HepG2 (cell line): ENCODE results near the gene TLE2. TPM values are rescaled to one million over a fixed set of nuclear protein-coding genes. Genes with fewer than 3 reads are reported as not detected.

Source experiments
- ATAC-seq: fragments of 200-7000 bp; cut with Tn5 transposase; 3 replicates; pipeline ENCODE4 v1.9.1; 2020; ENCODE audit warnings: mild to moderate bottlenecking, moderate library complexity
- BruUV-seq: library from RNA; stranded (reverse); fragments of 400-500 nt; replicated peaks from 2 replicates; lab custom pipeline; 2021; lab: Mats Ljungman, UMichigan
- CTCF ChIA-PET: fragments of 300-600 bp; formaldehyde crosslinking; extraction: SDS; loops from one replicate; lab custom pipeline; 2021; ENCODE audit warnings: low total read pairs, inconsistent platforms, low intra/inter-chr PET ratio; lab: Yijun Ruan, JAX
- POLR2A ChIA-PET: fragments of 350-600 bp; sonication (Branson Sonifier 250); formaldehyde crosslinking; loops from one replicate; lab custom pipeline; 2020; ENCODE audit warnings: antibody characterized with exemption, inconsistent platforms; lab: Yijun Ruan, JAX
- DNase-seq: peaks from one replicate; pipeline ENCODE4 v3.0.0-alpha.2; 2015; ENCODE audit warnings: low spot score
- FAIRE-seq: peaks from 3 replicates; lab custom pipeline; 2011; peaks lifted over from hg19 to GRCh38; lab: Jason Lieb, UNC
- H2AFZ ChIP-seq: one replicate; pipeline ENCODE4 v1.6.1; 2011; ENCODE audit warnings: low read length, inconsistent platforms
- H3K27ac ChIP-seq: fragments of 300-600 bp; 3 replicates; pipeline ENCODE4 v1.8.0; 2011; ENCODE audit warnings: mixed run types, mild to moderate bottlenecking, mixed read lengths, low read length, inconsistent platforms; ENCODE audit not compliant: insufficient read depth; ENCODE audit errors: extremely low read length
- H3K27me3 ChIP-seq, 2 experiments: fragments of 200-600 bp in 1 of 2; 2 replicates in 1 of 2; 3 replicates in 1 of 2; pipeline versions ENCODE4 v1.6.0 to v1.8.0; 2011; ENCODE audit warnings: low read length in 2 of 2, mild to moderate bottlenecking in 2 of 2, moderate library complexity in 2 of 2, inconsistent platforms in 1 of 2; ENCODE audit not compliant: insufficient read depth in 2 of 2, control insufficient read depth in 1 of 2
- H3K36me3 ChIP-seq, 2 experiments: fragments of 200-600 bp in 1 of 2; replicated peaks in 1 of 2; 2 replicates in 1 of 2; 3 replicates in 1 of 2; pipeline versions ENCODE4 v1.5.1 to v1.8.0; 2011; ENCODE audit warnings: low read length in 2 of 2, inconsistent platforms in 1 of 2; ENCODE audit not compliant: insufficient read depth in 2 of 2, control insufficient read depth in 1 of 2
- H3K4me1 ChIP-seq: 2 replicates; pipeline ENCODE4 v1.5.1; 2012; ENCODE audit warnings: low read length, inconsistent platforms; ENCODE audit not compliant: insufficient read depth
- H3K4me2 ChIP-seq: 2 replicates; pipeline ENCODE4 v1.6.0; 2011; ENCODE audit warnings: low read depth, low read length, inconsistent platforms
- H3K4me3 ChIP-seq, 3 experiments: fragments of 200-600 bp in 1 of 3; sonication (generic), shearing (Covaris generic) in 1 of 3; replicated peaks in 1 of 3; 2 replicates each; pipeline ENCODE4 v1.5.1; 2011 to 2016; ENCODE audit warnings: low read length in 3 of 3, inconsistent platforms in 2 of 3, low read depth in 2 of 3, mild to moderate bottlenecking in 2 of 3, control low read depth in 1 of 3, mixed read lengths in 1 of 3; ENCODE audit not compliant: insufficient read depth in 1 of 3
- H3K79me2 ChIP-seq: one replicate; pipeline ENCODE4 v1.6.1; 2011; ENCODE audit warnings: low read length, inconsistent platforms; ENCODE audit not compliant: insufficient read depth
- H3K9ac ChIP-seq: 2 replicates; pipeline ENCODE4 v1.6.0; 2011; ENCODE audit warnings: mild to moderate bottlenecking, low read depth, low read length, inconsistent platforms; ENCODE audit not compliant: insufficient read depth
- H3K9me3 ChIP-seq: 2 replicates; pipeline ENCODE4 v1.5.1; 2012; ENCODE audit warnings: mild to moderate bottlenecking, low read length
- H4K20me1 ChIP-seq: 2 replicates; pipeline ENCODE4 v1.6.0; 2011; ENCODE audit warnings: inconsistent platforms, mild to moderate bottlenecking, low read length, moderate library complexity; ENCODE audit not compliant: insufficient read depth
- ATF7 ChIP-seq, 2 experiments: fragments of 450-650 bp in 1 of 2; sonication (generic) in 1 of 2; formaldehyde crosslinking in 1 of 2; IDR thresholded peaks; 2 replicates each; pipeline versions ENCODE4 v1.4.0 to v1.6.1; 2016 to 2020; ENCODE audit warnings: antibody characterized with exemption in 1 of 2, mild to moderate bottlenecking in 1 of 2, missing genetic modification reagents in 1 of 2
- EZH2 ChIP-seq: conservative IDR thresholded peaks from 2 replicates; pipeline ENCODE4 v1.6.1; 2012; ENCODE audit warnings: mild to moderate bottlenecking, low read depth, low read length, moderate library complexity
- FOXK2 ChIP-seq: fragments of 450-650 bp; IDR thresholded peaks from 2 replicates; pipeline ENCODE4 v1.6.1; 2016
- HMG20B ChIP-seq: conservative IDR thresholded peaks from 2 replicates; pipeline ENCODE4 v1.6.1; 2016; ENCODE audit warnings: missing genetic modification reagents, missing compliant biosample characterization
- KDM5A ChIP-seq: fragments of 200-600 bp; sonication (generic); IDR thresholded peaks from 2 replicates; pipeline ENCODE4 v1.7.0; 2018; ENCODE audit warnings: antibody characterized with exemption, mild to moderate bottlenecking, low read length, borderline replicate concordance
- MAZ ChIP-seq, 2 experiments: sonication (generic) in 1 of 2; formaldehyde crosslinking in 1 of 2; IDR thresholded peaks; 2 replicates each; pipeline versions ENCODE4 v1.5.0 to v1.6.1; 2012 to 2020; ENCODE audit warnings: low read depth in 2 of 2, mild to moderate bottlenecking in 2 of 2, borderline replicate concordance in 1 of 2, improper control_type of control experiment in 1 of 2, low read length in 1 of 2, missing genetic modification reagents in 1 of 2, moderate library complexity in 1 of 2
- MYC ChIP-seq: sonication (generic); formaldehyde crosslinking; IDR thresholded peaks from 2 replicates; pipeline ENCODE4 v1.9.0; 2021; ENCODE audit warnings: missing genetic modification reagents, borderline replicate concordance
- NR2F1 ChIP-seq, 2 experiments: fragments of 450-650 bp in 1 of 2; formaldehyde crosslinking in 1 of 2; IDR thresholded peaks; 2 replicates each; pipeline versions ENCODE4 v1.5.0 to v1.6.1; 2016 to 2020; ENCODE audit warnings: mild to moderate bottlenecking in 1 of 2, missing compliant biosample characterization in 1 of 2, missing genetic modification reagents in 1 of 2, moderate library complexity in 1 of 2
- PPARG ChIP-seq: conservative IDR thresholded peaks from 2 replicates; pipeline ENCODE4 v1.6.1; 2016; ENCODE audit warnings: missing biosample characterization, missing genetic modification reagents
- SMC3 ChIP-seq: IDR thresholded peaks from 2 replicates; pipeline ENCODE4 v1.6.1; 2011; ENCODE audit warnings: low read length, improper control_type of control experiment
- TARDBP ChIP-seq: sonication (generic); formaldehyde crosslinking; IDR thresholded peaks from 2 replicates; pipeline ENCODE4 v1.8.0; 2022; ENCODE audit warnings: mild to moderate bottlenecking, missing genetic modification reagents
- TGIF2 ChIP-seq: IDR thresholded peaks from 2 replicates; pipeline ENCODE4 v1.6.1; 2016; ENCODE audit warnings: control low read depth, missing compliant biosample characterization
- THYN1 ChIP-seq: sonication (generic); formaldehyde crosslinking; IDR thresholded peaks from 2 replicates; pipeline ENCODE4 v1.8.1; 2023; ENCODE audit warnings: low read depth, mild to moderate bottlenecking, moderate library complexity, missing genetic modification reagents, borderline replicate concordance
- ZNF121 ChIP-seq: sonication (generic); formaldehyde crosslinking; IDR thresholded peaks from 2 replicates; pipeline ENCODE4 v1.5.0; 2020; ENCODE audit warnings: mild to moderate bottlenecking, missing genetic modification reagents
- ZNF251 ChIP-seq: sonication (generic); formaldehyde crosslinking; IDR thresholded peaks from 2 replicates; pipeline ENCODE4 v1.9.0; 2021; ENCODE audit warnings: mild to moderate bottlenecking, missing genetic modification reagents
- ZNF644 ChIP-seq: IDR thresholded peaks from 2 replicates; pipeline ENCODE4 v1.6.1; 2016; ENCODE audit warnings: low read depth
- ZNF75D ChIP-seq: sonication (generic); formaldehyde crosslinking; IDR thresholded peaks from 2 replicates; pipeline ENCODE4 v1.8.1; 2023; ENCODE audit warnings: missing genetic modification reagents, mild to moderate bottlenecking, borderline replicate concordance
- ZSCAN21 ChIP-seq: sonication (generic); formaldehyde crosslinking; IDR thresholded peaks from 2 replicates; pipeline ENCODE4 v1.8.0; 2022; ENCODE audit warnings: mild to moderate bottlenecking, missing genetic modification reagents, moderate library complexity, borderline replicate concordance
- WGBS: methylation state at CpG from one replicate; pipeline ENCODE4 v1.1.6; 2017; ENCODE audit warnings: low lambda C conversion rate; 5-methylcytosine and 5-hydroxymethylcytosine counted together
- in situ Hi-C: cut with HindIII; loops from 2 replicates; pipeline ENCODE4 v1.10.0; 2017; ENCODE audit warnings: low pct_unique_long_range_greater_than_20kb; ENCODE audit not compliant: extremely low pct_ligation_motif_present
- intact Hi-C: fragments of 100-400 bp; cut with micrococcal nuclease; formaldehyde crosslinking; loops from one replicate; pipeline ENCODE4 v1.10.0; 2022; ENCODE audit not compliant: unreplicated experiment
- polyA plus RNA-seq, 8 experiments: library from polyadenylated mRNA; depleted of rRNA in 3 of 8; stranded (reverse) in 7 of 8; unstranded in 1 of 8; fragments of >200 nt; fragmentation: Illumina TruSeq in 4 of 8; extraction: Trizol in 4 of 8; gene quantifications; 2 replicates each; pipeline versions ENCODE4 v1.2.1 to v1.2.3, GENCODE V29; 2011 to 2016; ENCODE audit warnings: low read depth in 4 of 8, missing spikeins in 1 of 8, mixed read lengths in 1 of 8; ENCODE audit not compliant: insufficient read depth in 1 of 8
- total RNA-seq, 5 experiments: library from RNA; depleted of rRNA; stranded (reverse); fragments of >200 nt; fragmentation: Illumina TruSeq; extraction: Trizol; gene quantifications; 2 replicates each; pipeline ENCODE4 v1.2.3, GENCODE V29; 2016; ENCODE audit warnings: low read depth in 1 of 5
- TF ChIP-seq, protein P1 (sequence below): sonication (generic); formaldehyde crosslinking; IDR thresholded peaks from 2 replicates; pipeline ENCODE4 v1.8.1; 2022; ENCODE audit warnings: low read depth, mild to moderate bottlenecking, missing genetic modification reagents

Gene TLE2
- total and polyA plus RNA-seq, 2 of the 13 experiments (the other 11 are each of a cell fraction or from before 2014, with no cell fraction given), result 0.07 to 0.81 TPM

DNA sequence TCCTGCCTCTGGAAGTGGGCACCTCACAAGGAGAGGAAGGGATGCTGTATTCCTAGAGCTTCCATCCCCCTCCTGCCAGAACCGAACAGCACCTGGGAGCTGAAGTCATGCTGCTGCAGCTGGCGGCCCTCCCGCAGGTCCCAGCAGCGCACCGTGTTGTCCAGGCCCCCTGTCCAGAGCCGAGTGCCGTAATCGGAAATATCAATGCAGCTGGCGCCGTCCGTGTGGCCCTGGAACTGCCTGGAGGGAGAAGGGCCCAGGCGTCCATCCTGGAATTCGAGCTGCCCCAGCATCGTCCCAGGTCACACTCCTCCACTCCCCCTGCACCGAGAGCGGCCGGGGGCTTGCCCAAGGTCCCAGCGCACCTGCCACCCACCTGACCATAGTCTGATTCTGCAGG, 23.7 kb downstream of the TLE2 start:
- no peak overlapping the region for H2AFZ ChIP-seq
- TF ChIP-seq EZH2 (no peak), MAZ (IDR thresholded peaks at IDR 0.05; ENCODE audit: borderline replicate concordance, low read depth, low read length) (no peak), MAZ (CRISPR knock-in tag; IDR thresholded peaks at IDR 0.05; ENCODE audit: low read depth) (no peak), FOXK2 (no peak), ZNF121 (CRISPR knock-in tag) (no peak), THYN1 (no peak), TGIF2 (CRISPR knock-in tag) (no peak), SMC3 (no peak), HMG20B (CRISPR knock-in tag) (no peak), MYC (CRISPR knock-in tag) (no peak), ZNF644 (no peak), KDM5A (no peak), TARDBP (CRISPR knock-in tag) (no peak), NR2F1 (CRISPR knock-in tag; IDR thresholded peaks at IDR 0.05) (no peak), ZSCAN21 (no peak), ZNF75D (CRISPR knock-in tag) (no peak), ATF7 (IDR thresholded peaks at IDR 0.05) (no peak), ATF7 (CRISPR knock-in tag; IDR thresholded peaks at IDR 0.05) (no peak), PPARG (no peak), ZNF251 (CRISPR knock-in tag) (no peak)
- TF ChIP-seq, protein P1, sequence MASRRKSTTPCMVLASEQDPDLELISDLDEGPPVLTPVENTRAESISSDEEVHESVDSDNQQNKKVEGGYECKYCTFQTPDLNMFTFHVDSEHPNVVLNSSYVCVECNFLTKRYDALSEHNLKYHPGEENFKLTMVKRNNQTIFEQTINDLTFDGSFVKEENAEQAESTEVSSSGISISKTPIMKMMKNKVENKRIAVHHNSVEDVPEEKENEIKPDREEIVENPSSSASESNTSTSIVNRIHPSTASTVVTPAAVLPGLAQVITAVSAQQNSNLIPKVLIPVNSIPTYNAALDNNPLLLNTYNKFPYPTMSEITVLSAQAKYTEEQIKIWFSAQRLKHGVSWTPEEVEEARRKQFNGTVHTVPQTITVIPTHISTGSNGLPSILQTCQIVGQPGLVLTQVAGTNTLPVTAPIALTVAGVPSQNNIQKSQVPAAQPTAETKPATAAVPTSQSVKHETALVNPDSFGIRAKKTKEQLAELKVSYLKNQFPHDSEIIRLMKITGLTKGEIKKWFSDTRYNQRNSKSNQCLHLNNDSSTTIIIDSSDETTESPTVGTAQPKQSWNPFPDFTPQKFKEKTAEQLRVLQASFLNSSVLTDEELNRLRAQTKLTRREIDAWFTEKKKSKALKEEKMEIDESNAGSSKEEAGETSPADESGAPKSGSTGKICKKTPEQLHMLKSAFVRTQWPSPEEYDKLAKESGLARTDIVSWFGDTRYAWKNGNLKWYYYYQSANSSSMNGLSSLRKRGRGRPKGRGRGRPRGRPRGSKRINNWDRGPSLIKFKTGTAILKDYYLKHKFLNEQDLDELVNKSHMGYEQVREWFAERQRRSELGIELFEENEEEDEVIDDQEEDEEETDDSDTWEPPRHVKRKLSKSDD (CRISPR knock-in tag), result no peak

More for the DNA sequence above, 23.7 kb downstream of the TLE2 start:
- H3K36me3 ChIP-seq, result no peaks in the 10 kb centered on the region
- H3K4me3 ChIP-seq, result no peak overlapping the region
- 48% methylated on average over 8 of the region's 18 CpGs for WGBS
- ChIA-PET CTCF (no interaction called here), POLR2A (no interaction called here)
- H3K9ac ChIP-seq, result no peak overlapping the region
- peaks cover 9% of the 10 kb centered on the region for H3K4me1 ChIP-seq
- no peak for DNase-seq
- H3K4me2 ChIP-seq, result no peak overlapping the region
- in situ Hi-C loops (no loop called here), intact Hi-C loops (no loop called here)
- ATAC-seq, result no peak
- H4K20me1 ChIP-seq, result no peaks in the 10 kb centered on the region
- H3K27ac ChIP-seq, result no peak overlapping the region
- BruUV-seq, result no TSS peak
- H3K9me3 ChIP-seq, result no peaks in the 10 kb centered on the region
- no peak for FAIRE-seq
- H3K27me3 ChIP-seq, result peaks cover 0 to 5% of the 10 kb centered on the region in 2 experiments; a peak in 2 of 5 replicates
- H3K79me2 ChIP-seq, result no peaks in the 10 kb centered on the region
